ENCODE results near the gene ANXA9. TPM values are rescaled to one million over a fixed set of nuclear protein-coding genes. Genes with fewer than 3 reads are reported as not detected.

ANXA9 gene, protein sequence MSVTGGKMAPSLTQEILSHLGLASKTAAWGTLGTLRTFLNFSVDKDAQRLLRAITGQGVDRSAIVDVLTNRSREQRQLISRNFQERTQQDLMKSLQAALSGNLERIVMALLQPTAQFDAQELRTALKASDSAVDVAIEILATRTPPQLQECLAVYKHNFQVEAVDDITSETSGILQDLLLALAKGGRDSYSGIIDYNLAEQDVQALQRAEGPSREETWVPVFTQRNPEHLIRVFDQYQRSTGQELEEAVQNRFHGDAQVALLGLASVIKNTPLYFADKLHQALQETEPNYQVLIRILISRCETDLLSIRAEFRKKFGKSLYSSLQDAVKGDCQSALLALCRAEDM
- total RNA-seq = under 1 TPM; 0.27 to 0.28 TPM

GRCh38 chr1:150981805-150982712 is at the start of gene ANXA9:
ANXA9 (plus strand) TSS chr1:150982292; CDS start chr1:150983106, 814 bp downstream.
- ChIA-PET CTCF (interaction anchor here (0.9 to 7.1 kb wide), 7 partner anchors 14 to 362 kb away, joined by 3 to 90 read pairs (median 3); partner anchors contain the start of genes C1orf56 and MINDY1), POLR2A (interaction anchor here (0.6 kb wide), 1 partner anchor 112 kb away, joined by 3 read pairs; no protein-coding TSS in a partner anchor)
- no peak within 1 kb of the TSS for H3K4me3 Mint-ChIP-seq
- DNase-seq = no peak
- H3K4me1 Mint-ChIP-seq = peaks cover 21% of the 10 kb centered on the region
- intact Hi-C loops (cut with DNase I, micrococcal nuclease) = no loop called here
- no peaks in the 10 kb centered on the region for H3K9me3 Mint-ChIP-seq (ENCODE audit: low read depth)
- no peaks in the 10 kb centered on the region for H3K36me3 Mint-ChIP-seq (ENCODE audit: low read depth)
- no peak within 1 kb of the TSS for H3K27ac Mint-ChIP-seq
- ATAC-seq = no peak
- H3K27me3 Mint-ChIP-seq = no peaks in the 10 kb centered on the region

GRCh38 chr1:150944856-150945255 is 37.2 kb upstream of the ANXA9 start:
- Mint-ChIP-seq H3K4me3 (no peak overlapping the region), H3K27me3 (no peaks in the 10 kb centered on the region), H3K36me3 (ENCODE audit: low read depth) (peaks cover 44% of the 10 kb centered on the region), H3K27ac (no peak overlapping the region), H3K4me1 (no peaks in the 10 kb centered on the region), H3K9me3 (ENCODE audit: low read depth) (no peaks in the 10 kb centered on the region)
- ChIA-PET CTCF (no interaction called here), POLR2A (no interaction called here)
- DNase-seq = no peak
- no peak for ATAC-seq
- intact Hi-C loops (cut with DNase I, micrococcal nuclease) = no loop called here

DNA sequence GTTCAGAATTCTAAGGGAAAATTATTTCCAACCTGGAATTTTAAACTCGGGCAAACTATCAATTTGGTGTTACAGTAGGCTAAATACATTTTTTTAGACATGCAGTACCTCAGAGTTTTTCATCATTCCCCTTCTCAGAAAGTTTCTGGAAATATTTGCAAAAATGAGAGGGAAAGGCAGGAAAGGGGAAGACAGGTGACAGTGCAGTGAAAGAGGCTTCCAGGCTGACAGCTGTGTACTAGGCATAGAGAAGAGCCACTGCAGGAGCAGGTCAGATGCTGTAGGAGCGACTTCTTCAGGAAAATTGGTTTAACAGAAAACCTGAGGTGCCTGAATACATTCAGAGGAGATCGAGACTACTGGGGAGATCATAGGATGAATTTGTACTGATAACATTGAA is 27.4 kb upstream of the ANXA9 start:
- Mint-ChIP-seq H3K27ac (no peak overlapping the region), H3K36me3 (ENCODE audit: low read depth) (peaks cover 47% of the 10 kb centered on the region), H3K4me1 (peaks cover 6% of the 10 kb centered on the region), H3K4me3 (no peak overlapping the region), H3K27me3 (no peaks in the 10 kb centered on the region), H3K9me3 (ENCODE audit: low read depth) (no peaks in the 10 kb centered on the region)
- no peak for DNase-seq
- ChIA-PET POLR2A (no interaction called here), CTCF (interaction anchor here (0.7 to 1.2 kb wide), 3 partner anchors 11 to 133 kb away, joined by 3 read pairs; no protein-coding TSS in a partner anchor)
- intact Hi-C loops (cut with DNase I, micrococcal nuclease) = no loop called here
- ATAC-seq = no peak

DNA sequence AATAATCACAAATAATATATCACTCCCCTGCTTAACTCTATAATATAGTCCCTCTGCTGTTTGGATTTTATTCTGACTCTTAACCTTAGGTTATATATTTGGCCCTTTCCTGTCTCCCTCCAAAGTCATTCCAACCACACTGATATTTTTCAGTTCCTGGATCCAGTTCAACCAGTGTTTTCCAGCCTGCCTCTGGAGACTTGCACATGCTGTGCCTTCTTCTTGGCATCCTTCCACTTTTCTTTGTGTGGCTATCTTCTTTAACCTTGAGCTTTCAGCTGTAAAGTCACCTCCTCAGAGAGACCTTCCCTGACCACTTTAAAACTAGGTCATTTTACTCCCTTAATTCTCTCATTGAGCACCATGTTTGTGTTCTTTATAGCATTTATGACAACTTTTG is 26.8 kb upstream of the ANXA9 start:
- H3K9me3 Mint-ChIP-seq (ENCODE audit: low read depth) = no peaks in the 10 kb centered on the region
- H3K36me3 Mint-ChIP-seq (ENCODE audit: low read depth) = peaks cover 47% of the 10 kb centered on the region
- peaks cover 6% of the 10 kb centered on the region for H3K4me1 Mint-ChIP-seq
- no peaks in the 10 kb centered on the region for H3K27me3 Mint-ChIP-seq
- no peak overlapping the region for H3K27ac Mint-ChIP-seq
- ATAC-seq = no peak
- no peak overlapping the region for H3K4me3 Mint-ChIP-seq
- ChIA-PET POLR2A (no interaction called here), CTCF (interaction anchor here (1.0 kb wide), 1 partner anchor 33 kb away, joined by 5 read pairs; no protein-coding TSS in a partner anchor)
- DNase-seq = no peak
- intact Hi-C loops (cut with DNase I, micrococcal nuclease) = no loop called here

- Mint-ChIP-seq H3K9me3 (ENCODE audit: low read depth) (no peaks in the 10 kb centered on the region), H3K36me3 (ENCODE audit: low read depth) (peaks cover 51% of the 10 kb centered on the region), H3K4me1 (peaks cover 12% of the 10 kb centered on the region), H3K27me3 (no peaks in the 10 kb centered on the region), H3K27ac (no peak overlapping the region), H3K4me3 (no peak overlapping the region)
- DNase-seq = no peak
- POLR2A ChIA-PET = interaction anchor here (0.6 to 1.6 kb wide), 2 partner anchors 9 to 16 kb away, joined by 3 to 4 read pairs; no protein-coding TSS in a partner anchor
- intact Hi-C loops (cut with DNase I, micrococcal nuclease) = no loop called here
- ATAC-seq = peak; percentile 25
- CTCF ChIA-PET = interaction anchor here (0.6 to 3.6 kb wide), 6 partner anchors 8 to 221 kb away, joined by 3 to 13 read pairs (median 4); partner anchors contain the start of genes MINDY1 and PRUNE1
These were observed 24.4 kb upstream of the ANXA9 start for GRCh38 chr1:150957666-150958065.

DNA sequence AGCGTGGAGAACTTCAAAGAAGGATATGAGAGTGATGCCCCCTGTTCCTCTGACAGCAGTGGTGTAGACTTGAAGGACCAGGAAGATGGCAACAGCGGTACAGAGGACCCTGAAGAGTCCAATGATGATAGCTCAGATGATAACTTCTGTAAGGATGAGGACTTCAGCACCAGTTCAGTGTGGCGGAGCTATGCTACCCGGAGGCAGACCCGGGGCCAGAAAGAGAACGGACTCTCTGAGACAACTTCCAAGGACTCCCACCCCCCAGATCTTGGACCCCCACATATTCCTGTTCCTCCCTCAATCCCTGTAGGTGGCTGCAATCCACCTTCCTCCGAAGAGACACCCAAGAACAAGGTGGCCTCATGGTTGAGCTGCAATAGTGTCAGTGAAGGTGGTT is 21.4 kb upstream of the ANXA9 start:
- ChIA-PET POLR2A (no interaction called here), CTCF (interaction anchor here (1.2 kb wide), 1 partner anchor 153 kb away, joined by 4 read pairs; the partner anchor contains the start of gene CTSK)
- peaks cover 63% of the 10 kb centered on the region for H3K36me3 Mint-ChIP-seq (ENCODE audit: low read depth)
- peak overlapping the region; percentile 24 for H3K27ac Mint-ChIP-seq
- ATAC-seq (no peak), DNase-seq (no peak)
- no peaks in the 10 kb centered on the region for H3K9me3 Mint-ChIP-seq (ENCODE audit: low read depth)
- intact Hi-C loops (cut with DNase I, micrococcal nuclease) = no loop called here
- no peaks in the 10 kb centered on the region for H3K27me3 Mint-ChIP-seq
- H3K4me3 Mint-ChIP-seq = no peak overlapping the region
- H3K4me1 Mint-ChIP-seq = peaks cover 12% of the 10 kb centered on the region

DNA sequence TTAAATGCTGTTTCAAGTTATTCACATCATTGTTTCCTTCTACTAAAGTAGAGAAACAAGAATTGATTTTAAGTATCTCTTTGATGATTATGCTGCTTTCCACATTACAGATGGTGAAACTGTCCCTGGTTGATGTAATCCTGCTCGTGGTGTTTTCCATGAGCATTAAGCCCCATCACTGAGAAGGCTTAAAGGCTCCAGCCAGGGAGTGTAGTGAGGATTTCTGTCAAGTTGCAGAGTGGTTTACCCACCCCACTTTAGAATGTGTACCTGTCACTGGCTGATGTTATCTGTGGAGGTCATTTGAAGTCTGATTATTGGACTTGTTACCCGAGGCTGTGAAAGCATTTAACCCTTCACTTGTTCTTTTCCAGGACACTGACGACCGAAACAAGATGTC is 20.3 kb upstream of the ANXA9 start:
- ChIA-PET POLR2A (no interaction called here), CTCF (no interaction called here)
- peaks cover 71% of the 10 kb centered on the region for H3K36me3 Mint-ChIP-seq (ENCODE audit: low read depth)
- DNase-seq (no peak), ATAC-seq (peak; percentile 37)
- H3K9me3 Mint-ChIP-seq (ENCODE audit: low read depth) = no peaks in the 10 kb centered on the region
- H3K4me3 Mint-ChIP-seq = no peak overlapping the region
- H3K27me3 Mint-ChIP-seq = no peaks in the 10 kb centered on the region
- H3K4me1 Mint-ChIP-seq = peaks cover 12% of the 10 kb centered on the region
- intact Hi-C loops (cut with DNase I, micrococcal nuclease) = no loop called here
- H3K27ac Mint-ChIP-seq = peak overlapping the region; percentile 55

GRCh38 chr1:150963321-150964163 is 18.6 kb upstream of the ANXA9 start:
- peaks cover 77% of the 10 kb centered on the region for H3K36me3 Mint-ChIP-seq (ENCODE audit: low read depth)
- ATAC-seq = no peak
- ChIA-PET POLR2A (no interaction called here), CTCF (interaction anchor here (0.7 to 1.1 kb wide), 2 partner anchors 9 to 10 kb away, joined by 3 read pairs; no protein-coding TSS in a partner anchor)
- H3K4me1 Mint-ChIP-seq = peaks cover 6% of the 10 kb centered on the region
- H3K9me3 Mint-ChIP-seq (ENCODE audit: low read depth) = no peaks in the 10 kb centered on the region
- no peak overlapping the region for H3K4me3 Mint-ChIP-seq
- no peak for DNase-seq
- H3K27ac Mint-ChIP-seq = no peak overlapping the region
- intact Hi-C loops (cut with DNase I, micrococcal nuclease) = no loop called here
- no peaks in the 10 kb centered on the region for H3K27me3 Mint-ChIP-seq

- Mint-ChIP-seq H3K4me3 (no peak overlapping the region), H3K36me3 (ENCODE audit: low read depth) (peaks cover 78% of the 10 kb centered on the region), H3K9me3 (ENCODE audit: low read depth) (no peaks in the 10 kb centered on the region), H3K4me1 (peaks cover 6% of the 10 kb centered on the region), H3K27me3 (no peaks in the 10 kb centered on the region), H3K27ac (no peak overlapping the region)
- ChIA-PET CTCF (interaction anchor here (0.7 kb wide), 1 partner anchor 10 kb away, joined by 3 read pairs; no protein-coding TSS in a partner anchor), POLR2A (no interaction called here)
- ATAC-seq = no peak
- no peak for DNase-seq
- intact Hi-C loops (cut with DNase I, micrococcal nuclease) = no loop called here
These were observed 18.0 kb upstream of the ANXA9 start for GRCh38 chr1:150964164-150964489.

- Mint-ChIP-seq H3K27me3 (no peaks in the 10 kb centered on the region), H3K4me1 (peaks cover 11% of the 10 kb centered on the region), H3K9me3 (ENCODE audit: low read depth) (no peaks in the 10 kb centered on the region), H3K4me3 (no peak overlapping the region), H3K36me3 (ENCODE audit: low read depth) (peaks cover 67% of the 10 kb centered on the region), H3K27ac (peak overlapping the region; percentile 6)
- ATAC-seq (peak; percentile 16), DNase-seq (no peak)
- POLR2A ChIA-PET = interaction anchor here (0.6 kb wide), 1 partner anchor 8 kb away, joined by 3 read pairs; no protein-coding TSS in a partner anchor
- intact Hi-C loops (cut with DNase I, micrococcal nuclease) = no loop called here
- CTCF ChIA-PET = interaction anchor here (0.6 to 2.0 kb wide), 6 partner anchors 10 to 61 kb away, joined by 3 to 7 read pairs (median 4); partner anchors contain the start of gene ANXA9
These were observed 16.5 kb upstream of the ANXA9 start for GRCh38 chr1:150965605-150966004.

Data from activated CD4-positive, alpha-beta T cell treated with anti-CD3 and anti-CD28 coated beads for 36 hours (primary cell).